IPS DF 19.7 (cell line): ENCODE results near the gene NR0B2.
A peak's percentile ranks its signal among the peaks of the same experiment; 100 is the strongest.

Source experiments
- DNase-seq: peaks from one replicate; pipeline ENCODE4 v3.0.0-alpha.2; 2013; ENCODE audit warnings: low read depth, low spot score

The NR0B2 gene

GRCh38 chr1:26936823-26937222 lies 23.0 kb upstream of the NR0B2 start:
- DNase-seq: no peak

DNA sequence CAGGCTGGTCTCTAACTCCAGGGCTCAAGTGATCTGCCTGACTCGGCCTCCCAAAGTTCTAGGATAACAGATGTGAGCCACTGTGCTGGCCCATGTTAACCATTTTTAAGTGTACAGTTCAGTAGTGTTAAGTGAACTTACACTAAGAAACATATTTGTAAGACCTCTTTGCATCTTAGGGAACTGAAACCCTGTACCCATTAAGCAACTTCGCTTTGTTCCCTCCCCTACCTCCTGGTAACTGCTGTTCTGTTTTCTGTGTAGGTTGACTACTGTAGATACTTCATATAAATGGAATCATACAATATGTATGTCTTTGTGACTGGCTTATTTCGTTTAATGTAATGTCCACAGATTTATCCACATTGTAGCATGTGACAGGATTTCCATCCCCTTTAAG lies 18.8 kb upstream of the NR0B2 start:
- DNase-seq: no peak

- no peak for DNase-seq
These were observed 9.9 kb upstream of the NR0B2 start for GRCh38 chr1:26923711-26924110.

DNA sequence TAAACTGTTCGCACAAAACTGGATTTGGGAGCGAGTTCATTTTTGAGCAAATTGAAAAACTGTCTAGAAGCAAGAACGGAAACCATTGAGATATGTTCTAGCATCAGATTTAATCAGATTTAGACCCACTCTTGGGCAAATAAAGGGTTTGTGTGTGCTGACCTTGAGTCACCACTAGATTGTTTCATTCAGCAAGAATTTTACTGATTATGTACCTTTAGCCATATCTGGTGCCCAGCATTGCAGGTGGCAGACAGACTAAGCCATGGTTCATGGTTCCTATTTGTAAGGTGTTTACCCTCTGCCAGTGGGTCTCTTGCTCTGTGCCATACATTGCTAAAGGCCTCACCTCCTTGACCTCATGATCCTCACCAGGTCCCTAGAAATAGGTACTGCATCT lies 9.1 kb upstream of the NR0B2 start:
- no peak for DNase-seq

GRCh38 chr1:26922431-26922729 lies 8.6 kb upstream of the NR0B2 start:
- DNase-seq: no peak

DNA sequence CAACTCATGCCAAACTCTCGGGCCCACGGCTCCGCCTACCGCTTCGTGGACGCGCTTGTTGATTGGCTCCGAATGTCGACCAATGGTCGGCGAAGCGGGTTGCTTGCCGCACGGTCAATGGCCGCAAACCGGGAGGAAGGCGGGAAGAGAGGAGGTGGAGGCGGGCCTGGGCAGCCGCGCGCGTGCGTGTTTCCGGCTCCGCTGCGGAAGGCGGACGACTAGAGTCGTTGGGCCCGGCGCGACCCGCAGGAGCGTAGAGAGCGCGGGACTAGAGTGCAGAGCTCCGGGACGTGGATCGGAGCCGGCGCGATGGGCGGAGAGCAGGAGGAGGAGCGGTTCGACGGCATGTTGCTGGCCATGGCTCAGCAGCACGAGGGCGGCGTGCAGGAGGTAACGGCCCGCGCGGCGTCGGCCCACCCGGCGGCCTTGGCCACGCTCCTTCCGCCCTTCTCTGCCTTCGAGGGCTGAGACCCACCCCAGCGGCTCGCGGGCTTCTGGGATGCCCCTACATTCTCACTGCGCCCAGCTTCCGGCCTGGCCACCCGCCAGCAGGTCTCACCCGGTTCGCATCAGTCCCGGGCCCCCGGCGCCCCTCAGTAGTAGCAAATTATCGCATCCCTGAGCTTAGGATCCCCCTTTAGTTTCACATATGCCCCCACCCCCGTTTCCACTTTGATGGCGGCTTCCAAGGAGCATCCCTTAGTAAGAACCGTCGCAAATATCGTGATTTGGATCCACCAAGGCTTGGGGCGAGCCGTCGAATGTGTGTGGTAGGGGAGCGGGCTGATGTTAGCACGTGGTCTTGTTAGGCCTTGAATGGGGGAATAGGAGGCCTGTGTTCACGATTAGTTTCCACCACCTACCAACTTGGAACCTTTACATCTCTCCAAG lies 8.0 kb upstream of the NR0B2 start, which contains the start of gene NUDC:
TSS of gene NUDC (plus strand) at position 204 of the 891 bp plus-strand sequence. CDS start at position 310, 106 bp downstream.
- peak; percentile 86 for DNase-seq

DNA sequence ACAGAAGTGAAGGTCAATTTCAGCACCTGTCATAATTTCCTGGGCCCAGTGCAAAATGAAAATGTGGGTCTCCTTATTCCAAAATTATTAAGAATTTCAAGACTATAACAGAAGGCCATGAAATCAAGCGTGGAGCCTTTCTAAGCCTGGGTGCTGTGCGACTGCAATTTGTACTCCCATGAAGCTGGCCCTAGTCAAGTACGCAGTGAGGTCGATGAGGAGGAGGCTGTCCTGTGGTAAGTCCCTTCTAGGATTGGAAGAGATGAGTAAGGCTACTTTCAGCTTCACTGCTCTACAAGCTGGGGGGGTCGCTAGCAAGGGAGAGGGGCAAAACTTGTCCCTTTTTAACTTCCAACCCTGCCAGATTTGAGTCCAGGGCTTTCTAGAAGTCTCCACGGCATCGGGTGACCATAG lies 7.4 kb upstream of the NR0B2 start:
- DNase-seq: no peak

GRCh38 chr1:26915204-26915842 lies 1.5 kb upstream of the NR0B2 start:
- DNase-seq: no peak

GRCh38 chr1:26913389-26913753 lies 404 bp downstream of the NR0B2 start:
- no peak for DNase-seq

DNA sequence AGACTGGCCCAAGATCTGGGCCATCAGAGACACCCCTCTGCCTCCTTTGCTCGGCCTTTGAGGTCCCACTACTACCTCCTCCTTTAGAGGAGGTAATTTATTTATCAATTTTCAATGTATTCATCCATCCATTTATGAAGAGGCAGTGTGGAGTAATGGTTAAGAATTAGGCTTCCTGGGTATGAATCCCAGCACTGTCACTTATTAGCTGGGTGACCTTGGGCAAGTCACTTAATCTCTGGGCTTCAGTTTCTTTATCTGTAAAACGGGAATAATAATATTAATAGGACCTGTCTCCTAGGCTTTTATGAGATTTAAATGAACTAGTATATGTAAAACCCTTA lies 1.7 kb downstream of the NR0B2 start:
- no peak for DNase-seq

DNA sequence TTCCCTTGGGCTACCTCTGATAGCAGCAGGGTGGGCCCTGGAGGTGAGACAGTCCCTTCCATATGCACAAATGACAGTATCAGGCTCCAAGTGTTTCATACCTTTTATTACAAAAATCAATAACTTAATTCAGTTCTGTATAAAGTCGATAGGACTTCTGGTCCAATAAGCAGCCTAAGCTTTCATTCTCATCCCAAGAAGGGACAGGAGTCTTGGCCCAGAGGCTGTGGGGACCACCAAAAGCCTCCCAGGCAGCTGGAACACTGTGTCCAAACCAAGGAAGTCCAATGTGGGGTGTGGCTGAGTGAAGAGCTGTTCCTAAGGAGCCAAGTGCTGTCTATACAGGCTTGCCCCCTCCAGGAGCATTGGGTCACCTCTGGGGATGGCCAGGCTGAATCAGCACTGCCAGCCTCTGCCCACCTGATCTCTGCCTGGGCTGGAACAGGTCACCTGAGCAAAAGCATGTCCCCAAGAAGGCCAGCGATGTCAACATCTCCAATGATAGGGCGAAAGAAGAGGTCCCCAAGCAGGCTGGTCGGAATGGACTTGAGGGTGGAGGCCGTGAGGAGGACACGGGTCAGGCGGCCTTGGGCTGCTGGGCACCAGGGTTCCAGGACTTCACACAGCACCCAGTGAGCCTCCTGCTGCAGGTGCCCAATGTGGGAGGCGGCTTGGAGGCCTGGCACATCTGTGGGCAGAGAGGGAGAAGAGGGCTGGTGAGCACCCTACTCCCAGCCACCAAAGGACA lies 2.2 kb downstream of the NR0B2 start:
- no peak for DNase-seq

DNA sequence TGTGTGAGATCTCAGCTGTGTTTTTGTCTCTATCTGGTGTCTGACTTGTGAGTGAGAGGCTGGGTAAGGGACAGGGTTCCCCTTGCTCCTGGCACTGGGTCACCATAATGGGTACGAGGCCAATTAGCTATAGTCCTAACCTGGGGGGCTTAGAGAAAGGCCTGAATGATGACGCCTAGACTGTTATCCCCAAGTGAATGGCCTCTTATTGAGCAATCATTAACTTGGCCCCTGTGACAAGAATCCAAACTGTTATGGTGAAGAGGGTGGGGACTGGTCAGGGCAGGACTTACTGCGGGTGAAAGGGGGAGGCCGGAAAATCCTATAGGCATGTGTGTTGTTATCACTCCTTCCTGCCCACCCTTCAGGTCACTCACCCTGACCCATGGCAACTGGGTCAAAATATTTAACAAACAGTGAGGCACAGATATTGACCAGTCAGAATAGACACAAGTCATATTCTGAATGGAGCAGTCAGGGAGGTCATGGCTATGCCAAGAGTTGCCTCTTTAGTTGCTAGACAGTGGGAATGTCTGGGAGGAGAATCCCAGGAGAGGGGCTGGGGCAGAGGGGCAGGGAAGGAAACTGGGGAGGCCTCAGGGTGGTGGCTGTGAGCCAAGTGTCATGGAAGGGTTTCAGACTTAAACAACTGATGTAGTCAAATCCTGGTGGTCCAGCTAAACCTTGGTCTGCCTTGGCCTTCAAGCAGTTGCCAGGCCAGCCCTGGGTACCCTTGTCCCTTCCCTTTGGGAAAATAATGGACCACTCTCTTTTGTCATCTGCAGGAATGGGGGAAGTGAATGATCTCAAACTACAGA lies 3.2 kb downstream of the NR0B2 start:
- no peak for DNase-seq

GRCh38 chr1:26909951-26910342 lies 3.8 kb downstream of the NR0B2 start:
- no peak for DNase-seq

GRCh38 chr1:26907071-26907917 lies 6.5 kb downstream of the NR0B2 start:
- no peak for DNase-seq

DNA sequence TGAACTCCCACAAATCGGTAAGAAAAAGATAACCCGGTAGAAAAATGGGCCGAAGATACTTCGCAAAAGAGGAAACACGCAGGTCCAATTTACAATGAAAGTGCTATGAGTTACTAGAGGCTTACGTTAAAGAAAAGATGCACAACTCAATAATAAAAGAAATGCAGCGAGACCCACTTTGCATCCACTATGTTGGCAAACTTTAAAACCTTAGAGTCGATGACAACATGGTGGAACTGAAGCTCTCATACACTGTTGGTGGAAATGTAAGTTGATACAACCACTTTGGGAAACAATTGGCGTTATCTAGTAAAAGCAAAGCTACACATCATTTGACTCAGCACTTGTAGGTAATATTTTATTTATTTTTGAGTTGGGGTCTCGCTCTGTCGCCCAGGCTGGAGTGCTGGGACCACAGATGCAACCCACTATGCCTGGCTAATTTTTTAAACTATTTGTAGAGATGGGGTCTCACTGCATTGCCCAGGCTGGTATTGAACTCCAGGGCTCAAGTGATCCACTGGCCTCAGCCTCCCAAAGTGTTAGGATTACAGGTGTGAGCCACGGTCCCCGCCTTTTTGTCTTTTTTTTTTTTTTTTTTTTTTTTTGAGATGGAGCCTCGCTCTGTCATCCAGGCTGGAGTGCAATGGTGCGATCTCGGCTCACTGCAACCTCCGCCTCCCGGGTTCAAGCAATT lies 12.8 kb downstream of the NR0B2 start:
- no peak for DNase-seq

- peak; percentile 74 for DNase-seq
These were observed 13.6 kb downstream of the NR0B2 start, which contains the start of gene GPATCH3 for GRCh38 chr1:26900001-26900814. GPATCH3 (minus strand) TSS chr1:26900467; CDS start chr1:26900442, 25 bp downstream.

- DNase-seq: no peak
These were observed 16.4 kb downstream of the NR0B2 start for GRCh38 chr1:26897351-26897750.

DNA sequence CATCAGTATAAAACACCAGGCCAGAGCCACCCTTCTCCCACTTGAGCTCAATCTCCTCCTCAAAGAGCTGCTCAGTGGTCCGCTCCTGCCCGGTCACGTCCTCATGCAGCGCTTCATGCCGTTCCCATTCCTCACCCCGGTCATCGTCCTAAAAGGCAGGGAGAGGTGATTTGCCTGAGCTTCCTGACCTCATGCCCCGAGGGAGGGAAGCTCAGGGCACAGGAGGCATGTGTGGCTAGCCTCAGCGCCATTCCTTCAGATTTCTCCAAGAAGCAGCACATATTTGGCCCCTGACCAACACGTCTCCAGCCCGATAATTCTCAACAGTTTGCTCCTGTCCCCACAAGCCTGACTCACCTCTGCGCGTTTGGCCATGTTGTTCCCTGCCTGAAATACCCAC lies 19.5 kb downstream of the NR0B2 start:
- no peak for DNase-seq

GRCh38 chr1:26890467-26890796 lies 23.3 kb downstream of the NR0B2 start:
- no peak for DNase-seq
